Left forelimb (tissue), 1 donor: Measurements from ENCODE around the gene PLEKHG4B.

Source experiments
- DNase-seq: peaks from one replicate; pipeline ENCODE4 v3.0.0-alpha.2; 2018; ENCODE audit warnings: low spot score

Gene PLEKHG4B

GRCh38 chr5:74503-75109 lies 17.4 kb upstream of the PLEKHG4B start:
- no peak for DNase-seq

GRCh38 chr5:75331-76320 lies 16.3 kb upstream of the PLEKHG4B start:
- no peak for DNase-seq

GRCh38 chr5:76358-77169 lies 15.4 kb upstream of the PLEKHG4B start:
- DNase-seq, result no peak

- DNase-seq, result no peak
Observed at GRCh38 chr5:77170-77501, 14.8 kb upstream of the PLEKHG4B start.

GRCh38 chr5:77546-77945 lies 14.4 kb upstream of the PLEKHG4B start:
- DNase-seq, result no peak

GRCh38 chr5:77957-78804 lies 13.8 kb upstream of the PLEKHG4B start:
- DNase-seq, result peak; percentile 58

- DNase-seq, result no peak
Observed at GRCh38 chr5:78805-79149, 13.2 kb upstream of the PLEKHG4B start.

- DNase-seq, result no peak
Observed at GRCh38 chr5:79263-79662, 12.7 kb upstream of the PLEKHG4B start.

GRCh38 chr5:79821-80220 lies 12.1 kb upstream of the PLEKHG4B start:
- no peak for DNase-seq

GRCh38 chr5:81391-82021 lies 10.5 kb upstream of the PLEKHG4B start:
- no peak for DNase-seq

- no peak for DNase-seq
Observed at GRCh38 chr5:82097-82496, 9.9 kb upstream of the PLEKHG4B start.

- DNase-seq, result no peak
Observed at GRCh38 chr5:82570-82969, 9.4 kb upstream of the PLEKHG4B start.

- no peak for DNase-seq
Observed at GRCh38 chr5:83029-83428, 8.9 kb upstream of the PLEKHG4B start.

GRCh38 chr5:85334-85995 lies 6.5 kb upstream of the PLEKHG4B start:
- DNase-seq, result no peak

- no peak for DNase-seq
Observed at GRCh38 chr5:89337-90286, 2.4 kb upstream of the PLEKHG4B start.

- DNase-seq, result no peak
Observed at GRCh38 chr5:90590-91547, 1.1 kb upstream of the PLEKHG4B start.

- DNase-seq, result no peak
Observed at GRCh38 chr5:92401-93220, 643 bp downstream of the PLEKHG4B start.
